WTC11 (cell line): ENCODE data around the gene NET1. TPM values are rescaled to one million over a fixed set of nuclear protein-coding genes. Genes with fewer than 3 reads are reported as not detected.
A peak's percentile ranks its signal among the peaks of the same experiment; 100 is the strongest.

Source experiments
- ATAC-seq: fragments of 200-7000 bp; cut with Tn5 transposase; 2 replicates; pipeline ENCODE4 v1.10.0; 2021; ENCODE audit warnings: mild to moderate bottlenecking, moderate library complexity
- CTCF ChIA-PET: fragments of 300-600 bp; sonication (Branson Sonifier 250); formaldehyde crosslinking; loops from one replicate; lab custom pipeline; 2021; ENCODE audit warnings: antibody characterized with exemption; lab: Charles Lee
- POLR2A ChIA-PET: fragments of 350-600 bp; sonication (Branson Sonifier 250); formaldehyde crosslinking; loops from one replicate; lab custom pipeline; 2021; ENCODE audit warnings: antibody characterized with exemption; lab: Charles Lee
- DNase-seq: peaks from one replicate; pipeline ENCODE4 v3.0.0; 2021; ENCODE audit warnings: low spot score
- H3K27ac Mint-ChIP-seq: 2 replicates; pipeline ENCODE4 v1.8.0; 2021; ENCODE audit warnings: mixed read lengths
- H3K27me3 Mint-ChIP-seq: 2 replicates; pipeline ENCODE4 v1.8.0; 2021; ENCODE audit warnings: low read depth, mild to moderate bottlenecking, moderate library complexity, mixed read lengths
- H3K36me3 Mint-ChIP-seq: 2 replicates; pipeline ENCODE4 v1.8.0; 2021; ENCODE audit warnings: mixed read lengths
- H3K4me1 Mint-ChIP-seq: 2 replicates; pipeline ENCODE4 v1.8.0; 2022; ENCODE audit warnings: mixed read lengths
- H3K4me3 Mint-ChIP-seq: 2 replicates; pipeline ENCODE4 v1.8.0; 2021; ENCODE audit warnings: mild to moderate bottlenecking, moderate library complexity, mixed read lengths
- H3K9me3 Mint-ChIP-seq: 2 replicates; pipeline ENCODE4 v1.8.0; 2021; ENCODE audit warnings: mixed read lengths
- ATF1 ChIP-seq: sonication (generic); formaldehyde crosslinking; IDR thresholded peaks from 2 replicates; pipeline ENCODE4 v1.8.1; 2023; ENCODE audit warnings: mild to moderate bottlenecking, moderate library complexity, missing genetic modification reagents
- E2F1 ChIP-seq: sonication (generic); formaldehyde crosslinking; IDR thresholded peaks from 2 replicates; pipeline ENCODE4 v1.8.0; 2022; ENCODE audit warnings: mild to moderate bottlenecking, missing genetic modification reagents
- FOXJ3 ChIP-seq: sonication (generic); formaldehyde crosslinking; IDR thresholded peaks from 2 replicates; pipeline ENCODE4 v1.9.0; 2021; ENCODE audit warnings: missing genetic modification reagents, mild to moderate bottlenecking, borderline replicate concordance
- FOXP4 ChIP-seq: sonication (generic); formaldehyde crosslinking; IDR thresholded peaks from 2 replicates; pipeline ENCODE4 v1.8.0; 2022; ENCODE audit warnings: mild to moderate bottlenecking, missing genetic modification reagents
- HMGA2 ChIP-seq: fragments of 250-450 bp; sonication (Bioruptor Pico); IDR thresholded peaks from 2 replicates; pipeline ENCODE4 v1.4.0; 2021; ENCODE audit warnings: mild to moderate bottlenecking, moderate library complexity
- JUN ChIP-seq: sonication (generic); formaldehyde crosslinking; IDR thresholded peaks from 2 replicates; pipeline ENCODE4 v1.8.0; 2023; ENCODE audit warnings: mild to moderate bottlenecking, missing genetic modification reagents
- NFYB ChIP-seq: sonication (generic); formaldehyde crosslinking; conservative IDR thresholded peaks from 2 replicates; pipeline ENCODE4 v1.8.0; 2022; ENCODE audit warnings: low read depth, missing genetic modification reagents
- PREB ChIP-seq: sonication (generic); formaldehyde crosslinking; IDR thresholded peaks from 2 replicates; pipeline ENCODE4 v1.8.1; 2022; ENCODE audit warnings: mild to moderate bottlenecking, missing genetic modification reagents, moderate library complexity, borderline replicate concordance
- SMAD4 ChIP-seq: sonication (generic); formaldehyde crosslinking; IDR thresholded peaks from 2 replicates; pipeline ENCODE4 v1.8.0; 2022; ENCODE audit warnings: mild to moderate bottlenecking, missing genetic modification reagents
- SOX15 ChIP-seq: fragments of 250-450 bp; sonication (Bioruptor Pico); IDR thresholded peaks from 2 replicates; pipeline ENCODE4 v1.9.0; 2021; ENCODE audit warnings: mild to moderate bottlenecking
- SP1 ChIP-seq: sonication (generic); formaldehyde crosslinking; conservative IDR thresholded peaks from 2 replicates; pipeline ENCODE4 v1.8.1; 2022; ENCODE audit warnings: missing genetic modification reagents
- STAT6 ChIP-seq: sonication (generic); formaldehyde crosslinking; conservative IDR thresholded peaks from 2 replicates; pipeline ENCODE4 v1.8.1; 2023; ENCODE audit warnings: mild to moderate bottlenecking, low read depth, missing genetic modification reagents, moderate library complexity
- TEAD4 ChIP-seq: sonication (generic); formaldehyde crosslinking; IDR thresholded peaks from 2 replicates; pipeline ENCODE4 v1.8.0; 2022; ENCODE audit warnings: mild to moderate bottlenecking, missing genetic modification reagents
- TP53 ChIP-seq: sonication (generic); formaldehyde crosslinking; IDR thresholded peaks from 2 replicates; pipeline ENCODE4 v1.8.1; 2023; ENCODE audit warnings: mild to moderate bottlenecking, missing genetic modification reagents
- ZBTB43 ChIP-seq: sonication (generic); formaldehyde crosslinking; IDR thresholded peaks from 2 replicates; pipeline ENCODE4 v1.8.1; 2023; ENCODE audit warnings: mild to moderate bottlenecking, missing genetic modification reagents
- ZMAT4 ChIP-seq: fragments of 250-450 bp; sonication (Bioruptor Pico); IDR thresholded peaks from 2 replicates; pipeline ENCODE4 v1.9.0; 2021; ENCODE audit warnings: mild to moderate bottlenecking
- ZNF121 ChIP-seq: sonication (generic); formaldehyde crosslinking; IDR thresholded peaks from 2 replicates; pipeline ENCODE4 v1.8.0; 2023; ENCODE audit warnings: missing genetic modification reagents
- ZNF425 ChIP-seq: fragments of 250-450 bp; sonication (Bioruptor Pico); conservative IDR thresholded peaks from 2 replicates; pipeline ENCODE4 v1.9.0; 2021; ENCODE audit warnings: mild to moderate bottlenecking
- ZNF532 ChIP-seq: fragments of 250-450 bp; sonication (Bioruptor Pico); IDR thresholded peaks from 2 replicates; pipeline ENCODE4 v1.9.0; 2021; ENCODE audit warnings: mild to moderate bottlenecking, borderline replicate concordance
- total RNA-seq: library from RNA; stranded (reverse); gene quantifications from 3 replicates; pipeline ENCODE4 v1.2.3, GENCODE V29; 2021

NET1 gene
- total RNA-seq, 1 experiment from 2014 or later: 85.4 TPM

- Mint-ChIP-seq H3K9me3 (peaks cover 21% of the 10 kb centered on the region), H3K27me3 (no peaks in the 10 kb centered on the region), H3K27ac (peak overlapping the region; percentile 44), H3K4me1 (peaks cover 48% of the 10 kb centered on the region)
- no peak for DNase-seq
- CTCF ChIA-PET: interaction anchor here (1.1 to 4.2 kb wide), 4 partner anchors 14 to 169 kb away, joined by 3 to 26 read pairs (median 11); no protein-coding TSS in a partner anchor
- TF ChIP-seq PREB (no peak), NFYB (CRISPR knock-in tag) (no peak), TEAD4 (CRISPR knock-in tag) (no peak), ZNF425 (CRISPR knock-in tag) (no peak), E2F1 (CRISPR knock-in tag) (no peak), ZBTB43 (no peak), ATF1 (CRISPR knock-in tag) (no peak), ZNF532 (no peak), ZNF121 (CRISPR knock-in tag) (no peak)
- TF ChIP-seq, all 79 proteins: peak for 0
- Mint-ChIP-seq H3K36me3 (peaks cover 68% of the 10 kb centered on the region), H3K4me3 (no peak overlapping the region)
- ATAC-seq: no peak
- POLR2A ChIA-PET: interaction anchor here (1.1 kb wide), 1 partner anchor 14 kb away, joined by 3 read pairs; no protein-coding TSS in a partner anchor
Measured at GRCh38 chr10:5460468-5461202, 48.3 kb downstream of the NET1 start.

- no peak for ATAC-seq
- Mint-ChIP-seq H3K27me3 (no peaks in the 10 kb centered on the region), H3K36me3 (peaks cover 62% of the 10 kb centered on the region), H3K4me3 (no peak overlapping the region), H3K27ac (no peak overlapping the region), H3K4me1 (peaks cover 52% of the 10 kb centered on the region), H3K9me3 (peaks cover 21% of the 10 kb centered on the region)
- POLR2A ChIA-PET: interaction anchor here (1.1 kb wide), 1 partner anchor 15 kb away, joined by 3 read pairs; no protein-coding TSS in a partner anchor
- CTCF ChIA-PET: interaction anchor here (1.1 to 4.2 kb wide), 4 partner anchors 14 to 169 kb away, joined by 3 to 26 read pairs (median 11); no protein-coding TSS in a partner anchor
- DNase-seq: no peak
- no peak for TF ChIP-seq SOX15 (CRISPR knock-in tag)
- TF ChIP-seq NFYB (CRISPR knock-in tag): no peak
- no peak for TF ChIP-seq JUN (CRISPR knock-in tag)
- TF ChIP-seq FOXP4 (CRISPR knock-in tag): no peak
- no peak for TF ChIP-seq FOXJ3 (CRISPR knock-in tag)
- no peak for TF ChIP-seq STAT6 (CRISPR knock-in tag)
- TF ChIP-seq HMGA2 (CRISPR knock-in tag): no peak
- TF ChIP-seq ZMAT4 (CRISPR knock-in tag): no peak
- no peak for TF ChIP-seq SP1 (CRISPR knock-in tag)
- TF ChIP-seq TP53 (CRISPR knock-in tag): no peak
- TF ChIP-seq SMAD4: no peak
Measured at GRCh38 chr10:5461203-5461588, 48.8 kb downstream of the NET1 start.
